Uterus (tissue), 4 donors: ENCODE results near the gene PTGIR. TPM values are rescaled to one million over a fixed set of nuclear protein-coding genes. Genes with fewer than 3 reads are reported as not detected.

Source experiments
- DNase-seq, 2 donors: peaks; one replicate each; pipeline ENCODE4 v3.0.0-alpha.2; 2019 to 2020
- H3K27ac ChIP-seq, 2 donors: fragments of 200-600 bp; sonication (generic); 1 replicate in 1 of 2; 2 replicates in 1 of 2; pipeline ENCODE4 v1.5.1; 2016 to 2018
- H3K27me3 ChIP-seq, 2 donors: fragments of 200-600 bp; sonication (generic); one replicate each; pipeline ENCODE4 v1.5.1; 2018 to 2019; ENCODE audit warnings: control low read depth in 1 of 2
- H3K36me3 ChIP-seq, 2 donors: fragments of 200-600 bp; sonication (generic); one replicate each; pipeline ENCODE4 v1.5.1; 2019; ENCODE audit warnings: control low read depth in 1 of 2
- H3K4me1 ChIP-seq, 2 donors: fragments of 200-600 bp; sonication (generic); one replicate each; pipeline ENCODE4 v1.5.1; 2018 to 2019; ENCODE audit warnings: control low read depth in 1 of 2
- H3K4me3 ChIP-seq, 2 donors: fragments of 200-600 bp; sonication (generic); 1 replicate in 1 of 2; 2 replicates in 1 of 2; pipeline ENCODE4 v1.5.1; 2018 to 2019; ENCODE audit warnings: mild to moderate bottlenecking in 1 of 2
- H3K9me3 ChIP-seq, 2 donors: fragments of 200-600 bp; sonication (generic); one replicate each; pipeline ENCODE4 v1.5.1; 2019; ENCODE audit warnings: control low read depth in 1 of 2
- CTCF ChIP-seq, 4 experiments: fragments of 200-600 bp in 2 of 4; fragments of 450-650 bp in 2 of 4; sonication (generic) in 2 of 4; IDR thresholded peaks; one replicate each; pipeline ENCODE4 v1.5.1; 2016 to 2019; ENCODE audit warnings: antibody characterized with exemption in 4 of 4, mild to moderate bottlenecking in 2 of 4, moderate library complexity in 1 of 4
- POLR2A ChIP-seq, 2 donors: fragments of 450-650 bp; IDR thresholded peaks; one replicate each; pipeline ENCODE4 v1.6.1; 2016; ENCODE audit warnings: antibody characterized with exemption in 2 of 2, mild to moderate bottlenecking in 1 of 2, moderate library complexity in 1 of 2
- intact Hi-C: fragments of 100-400 bp; cut with DNase I; formaldehyde crosslinking; loops from one replicate; pipeline ENCODE4 v1.15.1; 2023; ENCODE audit warnings: low total_unique reads
- total RNA-seq, 4 donors: library from RNA; depleted of rRNA in 3 of 4; stranded (reverse); fragments of >200 nt in 3 of 4; gene quantifications; one replicate each; pipeline versions ENCODE4 v1.1.0 to v1.2.4, GENCODE V29; 2014 to 2023
- donor health status: DM: yes; HTN: yes; CAD: no.

PTGIR gene
- total RNA-seq, 4 donors from 2014 or later: 0.51 to 6.1 (median 3.5) TPM

- Histone ChIP-seq H3K27me3 (no peaks in the 10 kb centered on the region), H3K27ac (peak overlapping the region in 1 of 2 donors; percentile 32), H3K36me3 (no peaks in the 10 kb centered on the region), H3K9me3 (no peaks in the 10 kb centered on the region), H3K4me1 (no peaks in the 10 kb centered on the region), H3K4me3 (peak overlapping the region in 1 of 2 donors; percentile 36)
- no peak for TF ChIP-seq CTCF (IDR thresholded peaks at IDR 0.05)
- no peak for TF ChIP-seq POLR2A (IDR thresholded peaks at IDR 0.05)
- DNase-seq: no peak
- intact Hi-C loops: no loop called here
These were observed 9.8 kb upstream of the PTGIR start for GRCh38 chr19:46634656-46635218.

GRCh38 chr19:46634045-46634655 lies 9.3 kb upstream of the PTGIR start:
- Histone ChIP-seq H3K4me1 (no peaks in the 10 kb centered on the region), H3K36me3 (no peaks in the 10 kb centered on the region), H3K9me3 (no peaks in the 10 kb centered on the region), H3K27me3 (no peaks in the 10 kb centered on the region), H3K27ac (peak overlapping the region in 1 of 2 donors; percentile 60), H3K4me3 (peak overlapping the region; percentile 20 to 36)
- DNase-seq: peak; percentile 87 to 94
- TF ChIP-seq CTCF (IDR thresholded peaks at IDR 0.05): no peak
- TF ChIP-seq POLR2A (IDR thresholded peaks at IDR 0.05): peak in 1 of 2 donors; percentile 45
- intact Hi-C loops: no loop called here

- Histone ChIP-seq H3K9me3 (no peaks in the 10 kb centered on the region), H3K27me3 (no peaks in the 10 kb centered on the region), H3K36me3 (no peaks in the 10 kb centered on the region), H3K27ac (peak overlapping the region in 1 of 2 donors; percentile 60), H3K4me1 (no peaks in the 10 kb centered on the region), H3K4me3 (no peak overlapping the region)
- no peak for DNase-seq
- intact Hi-C loops: no loop called here
- TF ChIP-seq CTCF (IDR thresholded peaks at IDR 0.05) (no peak), POLR2A (IDR thresholded peaks at IDR 0.05) (no peak)
These were observed 8.2 kb upstream of the PTGIR start for GRCh38 chr19:46633130-46633529.

- DNase-seq: peak; percentile 84 to 86
- Histone ChIP-seq H3K36me3 (no peaks in the 10 kb centered on the region), H3K27ac (peak overlapping the region; percentile 8 to 50), H3K9me3 (no peaks in the 10 kb centered on the region), H3K4me1 (no peaks in the 10 kb centered on the region), H3K4me3 (no peak overlapping the region), H3K27me3 (no peaks in the 10 kb centered on the region)
- TF ChIP-seq POLR2A (IDR thresholded peaks at IDR 0.05) (no peak), CTCF (IDR thresholded peaks at IDR 0.05) (no peak)
- intact Hi-C loops: no loop called here
These were observed 6.6 kb upstream of the PTGIR start for GRCh38 chr19:46631481-46631880.

- Histone ChIP-seq H3K4me3 (no peak overlapping the region), H3K27me3 (no peaks in the 10 kb centered on the region), H3K36me3 (no peaks in the 10 kb centered on the region), H3K4me1 (no peaks in the 10 kb centered on the region), H3K9me3 (no peaks in the 10 kb centered on the region), H3K27ac (peak overlapping the region; percentile 8 to 50)
- no peak for DNase-seq
- intact Hi-C loops: no loop called here
- TF ChIP-seq POLR2A (IDR thresholded peaks at IDR 0.05) (no peak), CTCF (IDR thresholded peaks at IDR 0.05) (no peak)
These were observed 5.8 kb upstream of the PTGIR start for GRCh38 chr19:46630586-46631205.
